COLO668 (cell line): ENCODE measurements around the gene IPP.
"Not testable (repeated sequence)": the region's sequence is repeated elsewhere in the genome, so short reads cannot be mapped to it uniquely, and the experiment has no call there.

ENCODE experiments used
- DNase-seq: peaks from one replicate; lab custom pipeline; 2025; ENCODE audit not compliant: unreplicated experiment; lab: John Stamatoyannopoulos, UW

Gene IPP

DNA sequence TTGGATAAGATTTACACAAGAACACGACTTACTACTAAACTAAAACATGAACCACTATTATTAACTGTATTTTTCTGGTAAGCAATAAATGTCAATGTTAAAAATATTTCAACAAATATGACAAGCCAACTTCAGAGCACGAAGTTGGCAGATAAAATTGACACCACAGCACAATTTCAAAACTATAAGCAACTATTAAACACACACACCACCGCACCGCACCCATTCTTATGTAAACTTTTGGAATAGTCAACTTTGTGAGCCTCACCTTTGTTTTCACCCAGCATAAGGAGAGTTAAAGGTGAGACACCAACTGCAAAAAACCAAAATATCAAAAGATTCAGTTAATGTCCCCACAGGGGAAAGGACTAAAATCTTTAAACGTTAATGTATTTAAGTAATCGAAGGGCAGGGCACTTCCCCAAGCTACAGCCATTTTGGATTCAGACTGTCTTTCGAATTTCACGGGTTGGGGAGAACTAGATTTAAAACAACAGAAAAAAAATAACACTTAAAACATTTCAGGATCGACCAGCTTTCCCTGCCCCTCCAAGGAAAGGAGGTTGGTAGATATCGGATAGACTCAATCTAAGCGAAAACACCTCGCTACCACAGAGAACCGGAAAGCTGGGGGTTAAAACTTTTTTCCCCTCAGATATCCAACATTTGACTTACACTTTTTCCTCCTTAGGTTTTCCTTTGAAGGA, 65.0 kb downstream of the IPP start:
- DNase-seq = no peak

DNA sequence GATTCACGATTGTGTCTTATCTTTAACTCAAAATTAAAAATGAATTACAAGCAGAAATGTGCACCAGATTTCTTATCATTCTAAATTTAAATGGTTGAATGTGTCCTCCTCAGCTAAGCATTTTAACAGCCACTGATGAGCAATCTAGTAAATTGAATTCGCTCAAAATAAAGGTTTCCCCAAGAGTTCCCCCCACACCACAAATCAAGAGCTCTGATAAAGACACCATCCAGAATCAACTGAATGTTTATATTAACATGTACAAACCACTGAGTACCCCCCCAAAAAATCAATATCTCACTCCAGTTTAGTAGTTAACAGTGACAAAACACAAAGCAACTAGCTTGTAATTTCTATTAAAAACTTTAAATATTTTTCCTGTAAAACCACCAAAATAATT, 66.1 kb downstream of the IPP start:
- no peak for DNase-seq

DNA sequence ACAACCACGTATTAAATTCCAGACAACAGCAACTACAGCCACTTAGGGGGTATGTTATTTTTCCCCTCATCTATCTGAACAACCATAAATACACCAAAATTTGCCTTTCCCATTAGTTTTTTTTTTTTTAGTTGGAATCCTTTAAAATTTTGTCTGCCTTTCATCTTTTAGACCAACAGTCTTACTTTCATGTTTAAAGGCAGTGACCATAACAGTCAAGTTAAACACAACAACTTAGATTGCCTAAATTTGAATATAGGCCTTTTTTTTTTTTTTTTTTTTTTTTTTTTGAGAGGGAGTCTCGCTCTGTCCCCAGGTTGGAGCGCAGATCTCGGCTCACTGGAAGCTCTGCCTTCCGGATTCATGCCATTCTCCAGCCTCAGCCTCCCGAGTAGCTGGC, 67.5 kb downstream of the IPP start:
- no peak for DNase-seq

DNA sequence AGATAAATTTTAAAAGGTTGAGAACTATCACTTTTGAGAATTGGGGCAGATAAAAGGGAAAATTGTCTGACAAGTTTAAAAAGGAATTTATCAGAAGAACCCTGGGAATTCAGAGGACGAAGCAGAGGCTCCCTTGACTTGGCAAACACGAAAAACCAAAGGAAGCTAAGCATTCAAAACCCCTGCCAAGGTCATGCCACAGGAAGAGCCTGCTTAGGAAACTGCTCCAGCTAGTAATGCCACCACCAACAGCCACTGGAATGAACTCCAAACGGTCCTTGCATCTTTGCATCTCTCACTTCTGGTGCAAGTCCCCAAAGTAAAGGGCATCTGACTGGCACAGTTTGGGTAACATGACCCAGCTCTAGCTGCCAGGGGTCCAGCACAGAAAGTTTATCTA, 71.3 kb downstream of the IPP start:
- no peak for DNase-seq

DNA sequence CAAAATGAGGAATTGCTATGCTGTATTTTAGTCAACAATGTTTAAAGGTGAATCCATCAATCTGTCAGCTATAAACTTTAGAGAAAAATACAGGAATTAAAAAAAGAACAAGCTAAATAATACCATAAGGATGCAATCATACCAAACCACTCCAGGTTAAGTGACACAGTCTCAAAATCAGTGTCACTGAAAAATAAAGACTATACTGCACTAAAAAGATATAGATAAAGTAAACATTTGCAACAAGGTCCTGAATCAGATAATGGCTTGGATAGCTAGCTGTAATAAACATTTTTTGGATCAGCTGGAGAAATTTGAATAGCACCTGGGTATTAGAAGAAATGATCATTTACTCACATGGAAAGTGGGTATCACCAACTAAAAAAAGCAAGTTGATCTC, 72.0 kb downstream of the IPP start:
- DNase-seq = no peak

DNA sequence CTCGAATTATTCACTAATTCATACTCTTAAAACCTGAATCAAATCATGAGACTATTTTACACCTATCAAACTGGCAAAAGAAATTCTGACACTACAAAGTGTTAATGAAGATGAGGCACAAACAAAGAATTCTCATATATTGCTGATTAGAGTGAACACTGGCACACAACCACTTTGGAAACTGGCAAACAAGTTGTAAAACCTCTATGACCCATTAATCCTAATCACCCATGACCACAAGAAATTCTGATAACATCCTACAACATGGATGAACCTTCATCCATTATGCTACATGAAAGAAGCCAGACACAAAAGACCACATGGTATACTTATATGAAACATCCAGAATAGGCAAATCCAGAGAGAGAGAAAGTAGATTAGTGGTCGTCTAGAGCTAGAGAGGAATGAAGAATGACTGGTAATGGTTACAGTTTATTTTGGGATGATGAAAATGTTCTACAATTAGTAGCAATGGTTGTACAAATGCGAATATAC, 72.7 kb downstream of the IPP start:
- DNase-seq = no peak

DNA sequence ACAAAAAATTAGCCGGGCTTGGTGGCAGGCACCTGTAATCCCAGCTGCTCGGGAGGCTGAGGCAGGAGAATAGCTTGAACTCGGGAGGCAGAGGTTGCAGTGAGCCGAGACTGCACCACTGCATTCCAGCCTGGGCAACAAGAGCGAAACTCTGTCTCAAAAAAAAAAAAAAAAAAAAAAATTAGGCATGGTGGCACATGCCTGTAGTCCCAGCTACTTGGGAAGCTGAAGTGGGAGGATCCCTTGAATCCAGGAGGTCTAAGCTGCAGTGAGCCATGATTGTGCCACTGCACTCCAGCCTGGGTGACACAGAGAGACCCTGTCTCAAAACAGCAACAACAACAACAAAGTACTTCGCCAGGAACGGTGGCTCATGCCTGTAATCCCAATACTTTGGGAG, 73.9 kb downstream of the IPP start:
- DNase-seq = not testable (repeated sequence)

DNA sequence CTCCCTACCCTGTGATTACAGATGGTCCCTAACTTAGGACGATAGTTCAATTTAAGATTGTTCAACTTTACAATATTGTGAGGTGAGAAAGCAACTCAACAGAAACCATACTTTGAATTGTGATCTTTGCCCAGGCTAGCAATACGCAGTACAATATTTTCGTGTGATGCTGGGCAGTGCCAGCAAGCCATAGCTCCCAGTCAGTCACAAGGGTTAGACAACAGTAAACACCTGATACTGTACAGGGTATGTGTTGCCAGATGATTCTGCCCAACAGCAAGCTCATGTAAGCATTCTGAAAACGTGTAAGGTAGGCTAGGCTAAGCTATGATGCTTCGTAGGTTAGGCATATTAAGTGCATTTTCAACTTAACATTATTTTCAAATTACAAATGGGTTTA, 76.0 kb downstream of the IPP start:
- DNase-seq = no peak

DNA sequence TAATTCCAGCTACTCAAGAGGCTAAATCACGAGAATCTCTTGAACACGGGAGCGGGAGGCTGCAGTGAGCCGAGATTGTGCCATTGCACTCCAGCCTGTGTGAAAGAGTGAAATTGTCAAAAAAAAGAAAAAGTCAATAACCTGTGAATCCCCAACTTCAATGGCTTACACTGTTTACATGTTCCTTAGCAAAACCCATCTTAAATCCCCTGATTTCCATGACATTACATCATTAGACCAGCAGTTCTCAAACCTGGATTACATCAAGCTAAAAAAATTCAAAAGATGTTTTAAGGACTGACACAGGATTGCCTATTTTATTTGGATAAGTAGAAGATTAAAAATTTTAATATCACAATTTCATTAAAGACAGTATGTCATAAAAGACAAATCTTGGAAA, 76.5 kb downstream of the IPP start:
- DNase-seq = no peak

DNA sequence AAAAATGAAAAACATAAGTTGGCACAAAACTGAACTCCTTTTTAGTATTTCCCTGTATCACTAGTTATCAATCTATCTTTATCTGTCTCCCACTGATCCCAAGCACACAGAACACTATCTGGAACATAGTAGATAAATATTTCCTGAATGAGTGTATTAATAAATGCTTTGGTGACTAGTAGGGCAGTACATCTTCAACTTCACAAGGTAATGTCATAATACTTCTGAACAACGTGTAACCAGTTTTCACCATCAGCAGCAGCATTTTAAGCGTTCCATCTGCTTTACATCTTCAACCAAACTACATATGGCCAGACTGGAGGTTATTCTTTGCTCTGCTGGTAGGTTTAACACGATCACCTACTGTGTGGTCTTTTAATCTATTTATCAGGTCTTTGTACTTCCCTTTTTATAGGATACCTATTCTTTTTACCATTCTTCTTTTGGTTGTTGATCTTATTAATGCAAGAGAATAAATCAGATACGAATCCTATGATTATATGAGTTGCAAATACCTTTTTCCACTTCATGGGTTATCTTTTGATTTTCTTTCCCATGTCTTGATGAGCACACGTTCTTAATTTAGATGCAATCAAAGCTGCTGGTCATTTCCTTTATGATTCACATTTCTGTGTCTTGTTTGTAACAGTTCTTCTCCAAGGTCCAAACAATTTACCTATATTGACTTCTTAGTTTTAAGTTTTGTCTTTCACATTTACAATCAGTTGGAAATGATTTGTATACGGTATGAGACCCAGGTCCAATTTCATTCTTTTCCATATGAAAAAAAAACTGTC, 80.4 kb downstream of the IPP start:
- DNase-seq = no peak

DNA sequence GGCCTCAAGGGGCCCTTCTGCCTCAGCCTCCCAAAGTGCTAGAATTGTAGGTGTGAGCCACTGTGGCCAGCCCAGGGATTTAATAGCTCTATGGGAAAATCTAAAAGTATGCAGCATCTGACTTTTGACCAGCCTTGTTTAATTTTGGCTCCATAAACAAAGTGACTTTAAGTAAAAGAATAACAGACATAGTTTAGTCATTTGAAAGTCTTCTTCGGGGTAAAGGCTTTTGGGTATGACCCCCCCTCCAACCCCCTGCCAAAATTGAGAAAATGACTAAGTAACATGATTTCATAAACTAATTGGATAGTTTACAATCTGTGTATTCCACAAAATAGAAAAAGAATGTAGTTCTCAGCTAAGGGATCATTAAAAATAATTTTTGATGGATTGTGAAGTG, 81.1 kb downstream of the IPP start:
- no peak for DNase-seq

DNA sequence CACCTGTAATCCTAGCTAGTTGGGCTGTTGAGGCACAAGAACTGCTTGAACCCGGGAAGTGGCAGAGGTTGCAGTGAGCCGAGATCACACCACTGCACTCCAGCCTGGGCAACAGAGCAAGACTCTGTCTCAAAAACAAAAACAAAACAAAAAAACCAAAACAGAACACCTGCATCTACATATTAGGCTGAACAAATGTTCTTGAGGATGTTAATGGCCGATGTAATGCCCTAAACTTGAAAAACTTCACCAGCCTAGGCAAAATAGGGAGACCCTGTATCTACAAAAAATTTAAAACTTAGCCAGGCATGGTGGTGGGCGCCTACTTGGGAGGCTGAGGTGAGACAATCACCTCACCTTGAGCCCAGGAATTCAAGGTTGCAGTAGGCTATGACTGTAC, 81.9 kb downstream of the IPP start:
- DNase-seq = no peak

DNA sequence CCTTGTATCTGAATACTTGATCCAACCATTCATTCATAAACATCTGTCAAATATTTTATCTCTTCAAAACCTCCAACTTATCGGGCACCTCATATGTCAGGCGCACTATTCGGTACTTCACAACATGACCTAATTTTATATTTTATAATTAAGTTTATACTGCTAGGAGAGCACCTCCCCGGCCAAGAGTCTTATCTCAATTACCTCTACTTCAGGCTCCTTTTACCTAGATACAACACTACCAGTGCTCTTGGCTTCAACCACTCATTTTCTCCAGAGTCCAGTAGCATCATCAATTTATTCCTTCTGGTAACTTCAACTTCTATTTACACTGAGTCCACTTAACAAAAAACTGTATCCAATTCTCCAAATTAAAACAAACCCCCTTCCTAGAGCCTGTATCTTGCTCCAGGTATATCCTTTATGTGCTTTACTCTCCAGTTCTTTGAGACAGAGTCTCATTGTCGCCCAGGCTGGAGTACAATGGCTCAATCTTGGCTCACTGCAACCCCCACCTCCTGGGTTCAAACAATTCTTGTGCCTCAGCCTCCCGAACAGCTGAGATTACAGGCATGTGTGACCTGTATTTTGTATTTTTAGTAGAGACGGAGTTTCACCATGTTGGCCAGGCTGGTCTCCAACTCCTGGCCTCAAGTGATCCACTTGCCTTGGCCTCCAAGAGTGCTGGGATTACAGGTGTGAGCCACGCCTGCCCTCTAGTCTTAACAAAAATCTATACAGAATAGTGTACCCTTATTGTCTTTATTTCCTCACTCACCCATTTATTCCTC, 82.9 kb downstream of the IPP start:
- no peak for DNase-seq

DNA sequence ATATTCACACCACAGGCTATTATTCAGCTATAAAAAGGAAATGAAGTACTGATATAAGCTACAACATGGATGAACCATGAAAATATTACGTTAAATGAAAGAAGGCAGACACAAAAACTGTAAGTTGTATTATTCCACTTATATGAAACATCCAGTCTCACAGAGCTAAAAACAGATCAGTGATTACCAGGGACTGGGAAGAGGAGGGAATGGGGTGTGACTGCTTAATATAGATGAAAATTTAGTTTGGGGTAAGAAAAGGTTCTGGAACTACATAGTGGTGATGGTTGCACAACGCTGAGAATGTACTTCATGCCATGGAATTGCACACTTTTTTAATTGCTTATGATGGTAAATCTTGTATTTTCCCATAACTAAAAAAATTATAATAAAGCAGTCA, 83.6 kb downstream of the IPP start:
- DNase-seq = no peak

DNA sequence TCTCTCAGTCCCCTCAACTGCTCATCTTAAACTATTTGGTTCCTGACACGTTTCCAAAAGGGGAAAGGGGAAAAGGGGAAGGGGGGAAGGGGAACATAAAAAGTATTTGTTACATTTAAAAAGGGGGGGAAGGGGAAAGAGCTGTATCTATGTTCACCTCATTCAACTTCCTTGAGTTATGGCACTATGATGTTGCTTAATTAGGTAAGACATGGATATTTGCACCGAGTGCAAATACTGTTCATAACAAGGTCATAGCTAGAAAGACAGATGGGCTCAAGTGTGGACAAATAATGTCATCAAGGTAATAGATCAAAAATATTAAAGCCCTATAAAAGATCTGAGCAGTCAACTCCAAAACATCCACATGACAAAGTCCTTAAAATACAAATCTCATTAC, 90.1 kb downstream of the IPP start:
- DNase-seq = no peak

DNA sequence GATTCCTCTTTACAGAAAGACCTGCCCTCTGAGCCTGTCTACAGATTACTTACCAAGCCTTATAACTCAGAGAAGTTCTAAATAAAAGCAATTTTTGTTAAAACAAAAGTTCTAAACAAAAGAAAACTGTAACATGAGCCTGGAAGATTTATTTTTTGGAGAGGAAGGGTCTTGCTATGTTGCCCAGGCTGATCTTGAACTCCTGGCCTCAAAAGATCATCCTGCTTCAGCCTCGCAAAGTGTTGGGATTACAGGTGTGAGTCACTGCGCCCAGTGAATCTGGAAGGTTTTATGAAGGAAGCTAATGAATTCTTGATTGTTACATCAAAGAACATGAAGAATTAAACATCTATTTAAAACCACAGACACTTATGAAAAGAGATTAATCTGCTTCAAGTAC, 91.2 kb downstream of the IPP start:
- DNase-seq = no peak

DNA sequence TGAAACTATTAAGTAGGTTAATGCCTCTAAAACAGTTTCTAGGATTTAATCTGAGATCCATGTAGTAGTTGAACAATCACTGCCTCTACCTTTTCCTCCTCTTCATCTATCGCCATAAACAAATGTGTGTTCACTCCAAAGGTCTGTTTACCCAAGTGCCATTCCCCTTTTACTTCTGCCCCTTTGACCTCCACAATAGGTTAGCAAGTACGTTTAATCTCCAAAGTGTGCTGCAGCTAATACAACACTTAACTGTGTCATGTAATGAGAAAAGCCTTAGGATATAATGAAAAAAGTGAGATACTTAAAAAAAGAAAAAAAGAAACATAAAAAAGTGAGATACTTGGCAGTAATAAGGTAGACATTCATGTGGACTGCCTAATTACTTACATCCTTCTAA, 92.3 kb downstream of the IPP start:
- no peak for DNase-seq

DNA sequence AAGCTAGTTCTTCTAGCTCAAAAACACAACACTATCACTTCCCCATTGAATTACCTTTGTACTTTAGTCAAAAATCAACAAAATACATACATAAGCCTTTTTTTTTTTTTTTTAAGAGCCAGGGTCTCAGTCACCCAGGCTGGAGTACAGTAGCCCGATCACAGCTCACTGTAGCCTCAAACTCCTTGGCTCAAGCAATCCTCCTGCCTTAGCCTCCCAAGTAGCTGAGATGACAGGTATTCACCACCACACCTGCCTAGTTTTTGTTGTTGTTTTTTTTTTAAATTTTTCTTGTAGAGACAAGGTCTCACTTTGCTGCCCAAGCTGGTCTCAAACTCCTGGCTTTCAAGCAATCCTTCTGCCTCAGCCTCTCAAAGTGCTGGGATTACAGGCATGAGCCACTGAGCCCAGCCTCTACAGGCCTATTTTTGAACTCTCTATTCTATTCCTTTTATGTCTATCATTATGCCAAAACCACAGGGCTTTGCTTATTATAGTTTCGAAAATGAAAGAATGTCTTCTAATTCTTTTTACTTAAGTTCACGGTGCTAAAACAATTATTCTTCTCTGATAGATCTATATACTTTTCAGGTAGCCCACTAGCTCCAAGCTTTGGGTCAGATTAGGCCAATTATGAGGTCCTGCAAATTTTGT, 93.8 kb downstream of the IPP start:
- DNase-seq = no peak

DNA sequence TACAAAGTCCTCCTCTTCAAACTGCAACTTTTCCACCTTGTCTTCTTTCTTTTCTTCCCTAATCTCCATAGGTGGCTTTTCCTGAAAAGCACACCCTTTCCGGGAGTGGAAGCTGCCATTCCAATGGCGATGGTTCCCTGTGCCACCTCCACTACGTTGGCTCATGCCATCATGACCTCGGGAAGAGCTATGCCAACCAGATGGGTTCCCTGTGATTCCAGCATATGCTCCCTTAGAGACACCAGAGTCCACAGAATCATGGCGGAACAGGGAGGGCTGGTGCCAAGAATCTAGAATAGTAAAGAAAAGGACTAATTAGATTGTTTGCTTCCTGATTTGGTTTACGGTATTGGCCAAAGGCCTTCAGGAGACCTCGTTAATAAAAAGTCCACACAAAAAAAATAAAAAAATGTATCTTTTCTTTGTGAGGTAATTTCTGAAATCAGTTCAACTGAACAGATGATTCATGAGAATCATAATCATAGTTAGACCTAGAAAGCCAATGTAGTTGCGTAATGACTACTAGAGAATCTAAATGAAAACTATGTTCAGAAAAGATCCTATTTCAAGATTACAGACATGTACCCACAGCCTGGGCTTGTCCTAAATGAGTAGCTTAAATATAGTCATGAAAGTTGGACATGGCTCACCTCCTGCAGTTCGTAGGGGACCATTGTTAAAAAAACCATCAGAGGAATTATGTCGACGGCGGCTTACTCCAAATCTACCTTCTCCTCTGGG, 95.7 kb downstream of the IPP start:
- no peak for DNase-seq
